ENCODE results near the gene MTX3. TPM values are rescaled to one million over a fixed set of nuclear protein-coding genes. Genes with fewer than 3 reads are reported as not detected.

MTX3 gene
- 26.8 and 27.8 TPM in 2 replicates for total RNA-seq

GRCh38 chr5:79990598-79991507 lies at the start of gene MTX3:
Gene MTX3 (minus strand): TSS chr5:79991262. CDS start chr5:79991238, 24 bp downstream.
- Mint-ChIP-seq H3K9me3 (peaks cover 9% of the 10 kb centered on the region), H3K4me1 (peaks cover 34% of the 10 kb centered on the region), H3K27ac (peak within 1 kb of the TSS; percentile 99), H3K27me3 (peaks cover 3% of the 10 kb centered on the region), H3K4me3 (peak within 1 kb of the TSS; percentile 94), H3K36me3 (ENCODE audit: low read depth) (peaks cover 37% of the 10 kb centered on the region)
- intact Hi-C loops (cut with micrococcal nuclease) = loop anchor here (1.0 to 10.0 kb wide), 13 partner anchors 10 to 1006 kb away; partner anchors contain the start of genes ARSB, HOMER1 and SERINC5
- DNase-seq = peak; percentile 96

- Mint-ChIP-seq H3K36me3 (ENCODE audit: low read depth) (no peaks in the 10 kb centered on the region), H3K4me3 (no peak overlapping the region), H3K27ac (no peak overlapping the region), H3K27me3 (peaks cover 40% of the 10 kb centered on the region), H3K9me3 (peaks cover 3% of the 10 kb centered on the region), H3K4me1 (peaks cover 4% of the 10 kb centered on the region)
- no peak for DNase-seq
- intact Hi-C loops (cut with micrococcal nuclease) = no loop called here
These were observed 48.6 kb upstream of the MTX3 start for GRCh38 chr5:80039650-80040049.

- peaks cover 17% of the 10 kb centered on the region for H3K4me1 Mint-ChIP-seq
- H3K9me3 Mint-ChIP-seq = peaks cover 3% of the 10 kb centered on the region
- no peak overlapping the region for H3K27ac Mint-ChIP-seq
- H3K27me3 Mint-ChIP-seq = peaks cover 52% of the 10 kb centered on the region
- H3K36me3 Mint-ChIP-seq (ENCODE audit: low read depth) = no peaks in the 10 kb centered on the region
- H3K4me3 Mint-ChIP-seq = no peak overlapping the region
- DNase-seq = no peak
- intact Hi-C loops (cut with micrococcal nuclease) = loop anchor here (1.0 kb wide), 1 partner anchor 47 kb away; no protein-coding TSS in a partner anchor
These were observed 46.3 kb upstream of the MTX3 start for GRCh38 chr5:80037366-80037765.

- Mint-ChIP-seq H3K27me3 (peaks cover 52% of the 10 kb centered on the region), H3K27ac (no peak overlapping the region), H3K9me3 (peaks cover 3% of the 10 kb centered on the region), H3K4me1 (peaks cover 19% of the 10 kb centered on the region), H3K4me3 (no peak overlapping the region), H3K36me3 (ENCODE audit: low read depth) (no peaks in the 10 kb centered on the region)
- DNase-seq = no peak
- intact Hi-C loops (cut with micrococcal nuclease) = loop anchor here (1.0 kb wide), 1 partner anchor 46 kb away; no protein-coding TSS in a partner anchor
These were observed 45.6 kb upstream of the MTX3 start for GRCh38 chr5:80036615-80037014.

GRCh38 chr5:80035839-80036238 lies 44.8 kb upstream of the MTX3 start:
- H3K36me3 Mint-ChIP-seq (ENCODE audit: low read depth) = no peaks in the 10 kb centered on the region
- H3K27me3 Mint-ChIP-seq = peaks cover 56% of the 10 kb centered on the region

GRCh38 chr5:80034962-80035821 lies 44.1 kb upstream of the MTX3 start, which contains the start of gene THBS4:
Gene THBS4 (plus strand): TSS chr5:80035348. CDS start chr5:80035538, 190 bp downstream.
- intact Hi-C loops (cut with micrococcal nuclease) = no loop called here
- peak; percentile 61 for DNase-seq
- Mint-ChIP-seq H3K4me1 (peaks cover 25% of the 10 kb centered on the region), H3K9me3 (peaks cover 3% of the 10 kb centered on the region), H3K36me3 (ENCODE audit: low read depth) (no peaks in the 10 kb centered on the region), H3K27me3 (peaks cover 55% of the 10 kb centered on the region), H3K4me3 (peak within 1 kb of the TSS; percentile 75), H3K27ac (no peak within 1 kb of the TSS)

More at GRCh38 chr5:80035839-80036238, 44.8 kb upstream of the MTX3 start:
- intact Hi-C loops (cut with micrococcal nuclease) = no loop called here
- H3K27ac Mint-ChIP-seq = no peak overlapping the region
- DNase-seq = no peak
- peak overlapping the region; percentile 53 for H3K4me3 Mint-ChIP-seq
- H3K9me3 Mint-ChIP-seq = peaks cover 3% of the 10 kb centered on the region
- peaks cover 25% of the 10 kb centered on the region for H3K4me1 Mint-ChIP-seq

- intact Hi-C loops (cut with micrococcal nuclease) = no loop called here
These were observed 43.5 kb upstream of the MTX3 start for GRCh38 chr5:80034559-80034958.

GRCh38 chr5:80033513-80033912 lies 42.5 kb upstream of the MTX3 start:
- no peak overlapping the region for H3K4me3 Mint-ChIP-seq

More at GRCh38 chr5:80034559-80034958, 43.5 kb upstream of the MTX3 start:
- peaks cover 25% of the 10 kb centered on the region for H3K4me1 Mint-ChIP-seq
- no peaks in the 10 kb centered on the region for H3K36me3 Mint-ChIP-seq (ENCODE audit: low read depth)
- no peak for DNase-seq
- peak overlapping the region; percentile 75 for H3K4me3 Mint-ChIP-seq
- peaks cover 3% of the 10 kb centered on the region for H3K9me3 Mint-ChIP-seq
- H3K27me3 Mint-ChIP-seq = peaks cover 50% of the 10 kb centered on the region
- no peak overlapping the region for H3K27ac Mint-ChIP-seq

GRCh38 chr5:80031109-80031508 lies 40.0 kb upstream of the MTX3 start:
- Mint-ChIP-seq H3K9me3 (peaks cover 2% of the 10 kb centered on the region), H3K27me3 (peaks cover 45% of the 10 kb centered on the region), H3K27ac (no peak overlapping the region), H3K4me1 (peaks cover 25% of the 10 kb centered on the region), H3K4me3 (no peak overlapping the region), H3K36me3 (ENCODE audit: low read depth) (no peaks in the 10 kb centered on the region)
- intact Hi-C loops (cut with micrococcal nuclease) = no loop called here
- no peak for DNase-seq

More at GRCh38 chr5:80033513-80033912, 42.5 kb upstream of the MTX3 start:
- intact Hi-C loops (cut with micrococcal nuclease) = loop anchor here (1.0 to 2.0 kb wide), 2 partner anchors 43 to 71 kb away; no protein-coding TSS in a partner anchor
- peak; percentile 78 for DNase-seq
- Mint-ChIP-seq H3K9me3 (peaks cover 3% of the 10 kb centered on the region), H3K27ac (no peak overlapping the region), H3K4me1 (peaks cover 25% of the 10 kb centered on the region), H3K27me3 (peaks cover 52% of the 10 kb centered on the region), H3K36me3 (ENCODE audit: low read depth) (no peaks in the 10 kb centered on the region)

- peaks cover 8% of the 10 kb centered on the region for H3K4me1 Mint-ChIP-seq
- H3K36me3 Mint-ChIP-seq (ENCODE audit: low read depth) = no peaks in the 10 kb centered on the region
- no peak overlapping the region for H3K4me3 Mint-ChIP-seq
- H3K9me3 Mint-ChIP-seq = no peaks in the 10 kb centered on the region
- intact Hi-C loops (cut with micrococcal nuclease) = no loop called here
- peaks cover 22% of the 10 kb centered on the region for H3K27me3 Mint-ChIP-seq
- H3K27ac Mint-ChIP-seq = no peak overlapping the region
- DNase-seq = no peak
These were observed 35.8 kb upstream of the MTX3 start for GRCh38 chr5:80026841-80027240.

GRCh38 chr5:80025069-80025468 lies 34.0 kb upstream of the MTX3 start:
- H3K9me3 Mint-ChIP-seq = no peaks in the 10 kb centered on the region

GRCh38 chr5:80010754-80011392 lies 19.8 kb upstream of the MTX3 start:
- Mint-ChIP-seq H3K9me3 (no peaks in the 10 kb centered on the region), H3K27ac (no peak overlapping the region), H3K4me3 (no peak overlapping the region), H3K36me3 (ENCODE audit: low read depth) (peaks cover 2% of the 10 kb centered on the region), H3K27me3 (no peaks in the 10 kb centered on the region), H3K4me1 (no peaks in the 10 kb centered on the region)
- intact Hi-C loops (cut with micrococcal nuclease) = no loop called here
- DNase-seq = no peak

More at GRCh38 chr5:80025069-80025468, 34.0 kb upstream of the MTX3 start:
- Mint-ChIP-seq H3K27ac (no peak overlapping the region), H3K27me3 (peaks cover 19% of the 10 kb centered on the region), H3K36me3 (ENCODE audit: low read depth) (no peaks in the 10 kb centered on the region), H3K4me1 (peaks cover 2% of the 10 kb centered on the region), H3K4me3 (no peak overlapping the region)
- no peak for DNase-seq
- intact Hi-C loops (cut with micrococcal nuclease) = no loop called here

All from activated CD4-positive, alpha-beta T cell treated with anti-CD3 and anti-CD28 coated beads, Interleukin-2, amount 10 ng/mL, durations not matched to agents 24 days and 14 days (primary cell).